ENCODE measurements around the gene ERP27. TPM values are rescaled to one million over a fixed set of nuclear protein-coding genes. Genes with fewer than 3 reads are reported as not detected.

ERP27 gene
- 0.14 TPM for total RNA-seq
- long read RNA-seq: 0 reads

DNA sequence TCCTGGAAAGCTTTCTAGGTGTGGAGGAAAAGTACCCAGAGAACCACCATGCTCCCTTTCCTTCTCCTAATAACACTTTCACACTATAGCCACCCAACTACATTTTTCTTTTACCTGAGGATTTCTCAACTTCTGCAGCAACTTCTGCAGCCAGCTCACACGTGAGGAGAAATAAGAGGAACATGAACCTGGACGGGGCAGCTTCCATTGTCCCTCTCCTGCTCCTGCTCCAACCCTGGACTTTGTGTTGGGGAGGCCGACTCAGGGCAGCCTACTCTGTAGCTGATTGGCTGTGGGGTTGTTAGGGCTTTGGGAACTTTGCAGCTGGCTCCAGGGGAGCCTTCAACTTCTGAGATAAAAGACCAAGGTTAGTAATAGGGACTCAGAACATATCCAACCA is at the start of gene ERP27:
Gene ERP27 (minus strand): TSS at position 237 of the 400 bp plus-strand sequence. CDS start 29 bp downstream, at position 208.
- Histone ChIP-seq H3K4me3 (no peak within 1 kb of the TSS), H3K9me3 (replicated peaks) (no peaks in the 10 kb centered on the region), H3K27me3 (ENCODE audit: low read depth) (no peaks in the 10 kb centered on the region), H3K36me3 (peaks cover 15% of the 10 kb centered on the region), H3K4me1 (no peaks in the 10 kb centered on the region), H3K27ac (replicated peaks) (no peak within 1 kb of the TSS)
- intact Hi-C loops (cut with micrococcal nuclease): no loop called here
- TF ChIP-seq, protein P1, sequence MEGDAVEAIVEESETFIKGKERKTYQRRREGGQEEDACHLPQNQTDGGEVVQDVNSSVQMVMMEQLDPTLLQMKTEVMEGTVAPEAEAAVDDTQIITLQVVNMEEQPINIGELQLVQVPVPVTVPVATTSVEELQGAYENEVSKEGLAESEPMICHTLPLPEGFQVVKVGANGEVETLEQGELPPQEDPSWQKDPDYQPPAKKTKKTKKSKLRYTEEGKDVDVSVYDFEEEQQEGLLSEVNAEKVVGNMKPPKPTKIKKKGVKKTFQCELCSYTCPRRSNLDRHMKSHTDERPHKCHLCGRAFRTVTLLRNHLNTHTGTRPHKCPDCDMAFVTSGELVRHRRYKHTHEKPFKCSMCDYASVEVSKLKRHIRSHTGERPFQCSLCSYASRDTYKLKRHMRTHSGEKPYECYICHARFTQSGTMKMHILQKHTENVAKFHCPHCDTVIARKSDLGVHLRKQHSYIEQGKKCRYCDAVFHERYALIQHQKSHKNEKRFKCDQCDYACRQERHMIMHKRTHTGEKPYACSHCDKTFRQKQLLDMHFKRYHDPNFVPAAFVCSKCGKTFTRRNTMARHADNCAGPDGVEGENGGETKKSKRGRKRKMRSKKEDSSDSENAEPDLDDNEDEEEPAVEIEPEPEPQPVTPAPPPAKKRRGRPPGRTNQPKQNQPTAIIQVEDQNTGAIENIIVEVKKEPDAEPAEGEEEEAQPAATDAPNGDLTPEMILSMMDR (IDR thresholded peaks at IDR 0.05; ENCODE audit: borderline replicate concordance): no peak
- DNase-seq: no peak

DNA sequence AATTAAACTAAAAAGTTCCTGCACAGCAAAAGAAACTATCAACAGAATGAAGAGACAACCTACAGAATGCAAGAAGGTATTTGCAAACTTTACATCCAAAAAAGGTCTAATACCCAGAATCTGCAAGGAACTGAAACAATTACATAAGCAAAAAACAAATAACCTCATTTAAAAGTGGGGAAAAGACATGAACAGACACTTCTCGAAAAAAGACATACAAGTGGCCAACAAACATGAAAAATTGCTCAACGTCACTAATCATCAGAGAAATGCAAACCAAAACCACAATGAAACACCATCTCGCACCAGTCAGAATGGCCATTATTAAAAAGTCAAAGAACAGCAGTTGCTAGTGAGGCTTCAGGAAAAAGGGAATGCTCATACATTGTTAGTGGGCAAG is 49.7 kb upstream of the ERP27 start:
- Histone ChIP-seq H3K27ac (replicated peaks) (no peak overlapping the region), H3K4me3 (no peak overlapping the region), H3K27me3 (ENCODE audit: low read depth) (no peaks in the 10 kb centered on the region), H3K4me1 (peaks cover 6% of the 10 kb centered on the region), H3K9me3 (replicated peaks) (peaks cover 13% of the 10 kb centered on the region), H3K36me3 (no peaks in the 10 kb centered on the region)
- intact Hi-C loops (cut with micrococcal nuclease): no loop called here
- TF ChIP-seq, protein P1 (IDR thresholded peaks at IDR 0.05; ENCODE audit: borderline replicate concordance): no peak
- no peak for DNase-seq

DNA sequence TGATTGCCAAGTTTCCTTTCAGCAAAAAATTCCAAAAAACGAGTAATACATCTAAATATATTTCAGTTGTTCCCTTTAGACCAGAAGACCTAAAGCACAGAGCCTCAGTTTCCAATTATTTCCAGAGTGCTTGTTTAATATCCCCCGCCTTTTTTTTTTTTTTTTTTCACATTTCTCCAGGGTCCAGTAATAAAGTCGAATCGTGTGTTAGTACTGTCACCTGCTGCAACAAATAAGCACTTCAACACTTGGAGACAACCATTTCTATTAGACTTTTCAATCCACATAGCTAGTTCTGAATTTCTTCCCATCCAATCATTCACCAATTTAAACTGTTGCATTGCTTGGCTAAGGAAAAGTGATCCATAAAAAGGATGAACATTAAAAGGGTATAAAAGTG is 48.1 kb upstream of the ERP27 start:
- DNase-seq: no peak
- TF ChIP-seq, protein P1 (IDR thresholded peaks at IDR 0.05; ENCODE audit: borderline replicate concordance): peak; percentile 42
- Histone ChIP-seq H3K4me1 (peaks cover 6% of the 10 kb centered on the region), H3K27me3 (ENCODE audit: low read depth) (no peaks in the 10 kb centered on the region), H3K27ac (replicated peaks) (no peak overlapping the region), H3K9me3 (replicated peaks) (peaks cover 10% of the 10 kb centered on the region), H3K36me3 (no peaks in the 10 kb centered on the region), H3K4me3 (no peak overlapping the region)
- intact Hi-C loops (cut with micrococcal nuclease): no loop called here

DNA sequence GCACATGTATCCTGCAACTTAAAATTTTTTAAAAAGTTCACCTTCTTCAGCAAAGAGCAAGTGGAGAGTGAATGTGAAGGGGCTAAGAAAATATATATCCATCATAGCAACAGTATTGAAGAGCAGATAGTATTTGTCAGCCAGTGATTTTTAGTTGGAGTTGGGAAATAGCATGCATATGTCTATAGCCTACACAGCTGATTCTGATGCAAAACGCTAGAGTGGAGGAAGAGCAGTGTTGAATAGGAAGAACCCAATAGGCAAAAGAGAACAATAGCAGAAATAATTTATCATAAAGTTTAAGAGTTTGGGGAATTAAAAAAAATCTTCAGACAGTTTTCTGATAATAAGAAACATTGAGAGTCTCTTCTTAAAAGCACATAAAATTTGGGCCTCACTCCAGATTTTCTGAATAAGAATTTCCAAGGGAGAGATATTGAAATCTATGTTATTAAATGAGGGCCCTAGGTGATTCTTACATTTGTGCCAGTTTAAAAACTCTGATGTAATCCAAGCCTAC is 46.5 kb upstream of the ERP27 start:
- H3K4me1 ChIP-seq: peaks cover 6% of the 10 kb centered on the region
- intact Hi-C loops (cut with micrococcal nuclease): no loop called here
- TF ChIP-seq, protein P1 (IDR thresholded peaks at IDR 0.05; ENCODE audit: borderline replicate concordance): no peak

DNA sequence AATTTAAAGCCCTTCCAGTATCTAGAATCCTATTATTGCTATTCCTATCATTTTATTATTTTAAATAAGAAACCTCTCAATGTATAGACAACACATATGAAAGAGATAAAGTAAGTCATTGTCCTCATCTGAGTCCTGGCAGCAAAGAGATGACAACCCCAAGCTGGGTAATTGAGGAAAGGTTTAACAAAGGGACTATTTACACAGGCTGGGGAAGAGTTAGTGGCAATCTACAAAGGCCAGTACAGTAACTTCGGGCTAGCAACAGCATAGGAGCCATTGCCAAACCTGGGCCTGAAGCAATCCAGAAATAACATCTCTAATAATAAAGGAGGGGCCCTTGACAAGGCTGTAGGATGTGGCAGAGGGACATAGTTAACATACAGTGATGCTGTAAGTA is 45.7 kb upstream of the ERP27 start:
- Histone ChIP-seq H3K9me3 (replicated peaks) (no peaks in the 10 kb centered on the region), H3K4me3 (no peak overlapping the region), H3K36me3 (no peaks in the 10 kb centered on the region), H3K4me1 (no peaks in the 10 kb centered on the region), H3K27ac (replicated peaks) (no peak overlapping the region), H3K27me3 (ENCODE audit: low read depth) (no peaks in the 10 kb centered on the region)
- no peak for DNase-seq
- intact Hi-C loops (cut with micrococcal nuclease): no loop called here
- TF ChIP-seq, protein P1 (IDR thresholded peaks at IDR 0.05; ENCODE audit: borderline replicate concordance): no peak

More for the DNA sequence above, 46.5 kb upstream of the ERP27 start:
- no peak for DNase-seq
- Histone ChIP-seq H3K9me3 (replicated peaks) (no peaks in the 10 kb centered on the region), H3K27me3 (ENCODE audit: low read depth) (no peaks in the 10 kb centered on the region), H3K36me3 (no peaks in the 10 kb centered on the region), H3K27ac (replicated peaks) (no peak overlapping the region), H3K4me3 (no peak overlapping the region)
